SK-N-MC (cell line): ENCODE measurements around the gene ULK3.

Source experiments
- EZH2 ChIP-seq: fragments of 200-600 bp; sonication (generic); IDR thresholded peaks from one replicate; pipeline ENCODE4 v1.6.1; 2017; ENCODE audit warnings: antibody characterized with exemption
- FOXP2 ChIP-seq: optimal IDR thresholded peaks from 2 replicates; pipeline ENCODE3; 2011; ENCODE audit warnings: mild to moderate bottlenecking, moderate library complexity; ENCODE audit not compliant: insufficient read depth; ENCODE audit errors: extremely low read length, control extremely low read depth
- POLR2AphosphoS5 ChIP-seq: IDR thresholded peaks from 2 replicates; pipeline ENCODE4 v1.6.1; 2012; ENCODE audit warnings: mild to moderate bottlenecking, low read depth, low read length, borderline replicate concordance

DNA sequence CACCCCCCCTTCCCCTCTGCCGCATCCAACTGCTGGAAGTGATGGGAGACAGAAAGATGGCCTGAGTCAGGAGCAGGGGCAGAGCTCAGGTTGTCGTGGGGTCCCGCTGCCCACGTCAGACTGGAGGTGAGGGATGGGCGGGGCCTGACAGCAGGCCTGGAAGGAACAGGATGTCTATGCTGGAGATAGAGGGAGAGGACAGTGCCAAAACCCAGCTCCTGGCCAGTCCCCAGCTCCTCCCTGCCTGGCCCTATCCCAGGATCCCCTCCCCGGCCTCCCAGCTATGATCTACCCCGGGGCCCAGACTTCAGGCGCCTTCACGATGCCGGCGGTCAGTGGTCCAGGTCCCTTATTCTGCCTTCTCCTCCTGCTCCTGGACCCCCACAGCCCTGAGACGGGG lies 30.4 kb downstream of the ULK3 start, which contains the start of gene LMAN1L:
- TF ChIP-seq POLR2AphosphoS5 (no peak), EZH2 (no peak), FOXP2 (no peak)
